NCI-H2196 treated with DMSO at 0.1 percent for 48 hours (cell line): ENCODE data around the gene TBP.

Experiments
- DNase-seq: peaks from one replicate; lab custom pipeline; 2025; ENCODE audit not compliant: unreplicated experiment; lab: John Stamatoyannopoulos, UW

The TBP gene

DNA sequence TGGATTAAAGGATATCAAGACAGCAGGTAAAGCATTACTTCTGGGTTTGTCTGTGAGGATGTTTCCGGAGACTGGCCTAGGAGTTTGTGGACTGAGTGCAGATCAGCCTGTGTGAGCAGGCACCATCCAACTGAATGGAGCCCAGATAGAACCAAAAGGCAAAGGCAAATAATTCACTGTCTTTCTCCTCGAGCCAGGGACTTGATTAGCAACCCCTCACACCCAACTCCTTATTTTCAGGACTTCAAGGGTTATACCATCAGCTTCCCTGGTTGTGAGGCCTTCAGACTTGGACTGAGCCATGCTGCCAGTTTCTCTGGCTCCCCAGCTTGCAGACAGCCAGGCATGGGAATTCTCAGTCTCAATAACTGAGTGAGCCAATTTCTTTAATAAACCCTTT is 20.4 kb upstream of the TBP start:
- no peak for DNase-seq

DNA sequence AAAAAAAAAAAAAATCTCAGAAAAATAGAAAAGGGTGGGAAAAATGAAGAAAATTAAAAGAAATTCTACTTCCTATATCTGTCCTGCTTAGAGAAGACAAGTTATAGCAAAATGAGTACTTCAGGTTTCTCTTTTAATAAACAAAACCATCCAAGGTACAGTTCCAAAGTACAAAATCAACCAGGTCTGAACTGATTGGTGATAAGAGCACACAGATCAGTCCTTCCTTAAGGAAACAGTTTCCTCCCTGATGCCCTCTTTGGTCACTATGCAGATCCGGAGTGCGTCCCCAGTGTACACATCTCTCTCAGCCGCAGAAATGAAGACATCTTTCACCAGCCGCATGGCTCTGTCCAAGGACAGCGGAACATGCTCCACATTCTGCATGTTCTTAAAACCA is 19.2 kb upstream of the TBP start:
- no peak for DNase-seq

DNA sequence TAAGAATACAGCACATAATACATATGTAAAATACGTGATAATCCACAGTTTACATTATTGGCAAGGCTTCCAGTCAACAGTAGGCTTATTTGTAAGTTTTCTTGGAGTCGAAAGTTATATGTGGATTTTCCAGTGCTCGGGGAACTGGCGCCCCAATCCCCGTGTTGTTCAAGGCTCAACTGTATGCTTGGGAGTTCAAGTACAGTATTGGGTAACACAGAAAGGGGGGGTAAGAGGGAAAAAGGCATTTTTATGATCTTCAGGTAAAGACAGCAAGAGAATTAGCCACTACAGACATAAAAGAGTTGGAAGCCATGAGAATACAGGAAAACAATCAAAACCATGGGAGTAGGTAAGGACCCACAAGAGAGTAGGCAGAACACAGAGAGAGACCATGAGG is 17.5 kb upstream of the TBP start:
- no peak for DNase-seq

DNA sequence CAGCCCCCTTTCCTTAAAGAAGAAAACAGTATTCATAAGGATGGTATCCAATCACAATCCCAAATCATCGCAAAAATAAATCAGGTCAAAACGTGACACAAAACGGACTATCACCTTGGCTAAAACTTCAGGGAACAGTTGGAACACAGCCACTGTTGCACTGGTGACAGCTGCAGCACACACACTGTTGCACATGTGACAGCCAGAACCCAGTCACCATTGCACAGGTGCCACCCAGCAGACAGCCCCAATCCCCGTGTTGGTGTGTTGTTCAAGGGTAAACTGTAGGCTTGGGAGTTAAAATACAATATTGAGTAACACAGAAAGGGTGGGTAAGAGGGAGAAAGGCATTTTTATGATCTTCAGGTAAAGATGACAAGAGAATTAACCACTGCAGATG is 16.8 kb upstream of the TBP start:
- DNase-seq, result no peak

DNA sequence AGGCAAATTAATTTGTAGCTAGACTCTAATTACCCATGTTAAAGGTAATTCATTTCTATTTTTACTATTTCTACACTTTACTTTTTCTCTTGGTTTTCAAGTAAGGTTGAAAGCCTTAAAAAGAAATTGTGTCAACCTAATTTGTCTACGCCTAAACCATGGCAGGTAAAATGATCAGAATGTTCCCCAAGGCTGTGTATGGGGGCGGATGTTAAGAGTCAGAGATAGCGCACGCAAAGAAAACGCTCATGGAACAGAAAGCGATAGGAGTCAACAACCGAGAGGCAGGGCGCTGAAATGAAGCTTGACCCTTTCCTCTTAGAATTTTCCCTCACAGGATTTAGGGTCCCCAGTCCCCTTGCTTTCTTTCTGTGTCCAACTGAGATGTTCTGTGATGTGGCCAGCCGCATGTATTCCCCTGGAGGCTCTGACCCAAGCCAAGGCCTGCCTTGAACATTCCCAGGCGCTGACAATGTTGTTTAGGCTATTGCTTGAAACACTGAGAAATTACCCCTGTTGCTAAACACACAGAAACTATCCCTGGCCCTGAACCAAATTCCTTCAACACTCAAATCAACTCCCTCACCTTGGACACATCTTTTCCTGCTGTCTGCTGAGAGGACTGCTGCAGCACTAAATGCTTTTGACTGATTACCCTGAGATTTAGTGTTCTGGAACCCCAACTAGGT is 12.0 kb upstream of the TBP start:
- no peak for DNase-seq

DNA sequence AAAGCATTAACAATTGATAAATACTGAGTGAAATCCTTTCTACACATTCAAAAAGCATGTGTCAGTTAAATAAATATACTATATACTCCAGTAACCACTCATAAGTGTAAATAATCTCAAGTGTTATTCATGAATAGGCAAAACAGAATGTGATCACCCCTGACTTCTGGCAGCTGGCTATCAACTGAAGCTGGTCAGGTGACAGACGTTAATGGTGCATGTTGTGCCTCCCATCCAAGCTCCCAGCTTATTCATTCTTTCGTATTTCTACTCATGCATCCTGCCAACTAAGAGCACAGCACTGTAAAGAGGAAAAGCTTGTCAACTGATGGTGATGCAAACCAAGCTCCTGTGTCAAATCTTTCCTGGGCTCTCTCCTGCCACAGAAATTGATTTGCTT is 8.8 kb upstream of the TBP start:
- DNase-seq, result peak; percentile 71

DNA sequence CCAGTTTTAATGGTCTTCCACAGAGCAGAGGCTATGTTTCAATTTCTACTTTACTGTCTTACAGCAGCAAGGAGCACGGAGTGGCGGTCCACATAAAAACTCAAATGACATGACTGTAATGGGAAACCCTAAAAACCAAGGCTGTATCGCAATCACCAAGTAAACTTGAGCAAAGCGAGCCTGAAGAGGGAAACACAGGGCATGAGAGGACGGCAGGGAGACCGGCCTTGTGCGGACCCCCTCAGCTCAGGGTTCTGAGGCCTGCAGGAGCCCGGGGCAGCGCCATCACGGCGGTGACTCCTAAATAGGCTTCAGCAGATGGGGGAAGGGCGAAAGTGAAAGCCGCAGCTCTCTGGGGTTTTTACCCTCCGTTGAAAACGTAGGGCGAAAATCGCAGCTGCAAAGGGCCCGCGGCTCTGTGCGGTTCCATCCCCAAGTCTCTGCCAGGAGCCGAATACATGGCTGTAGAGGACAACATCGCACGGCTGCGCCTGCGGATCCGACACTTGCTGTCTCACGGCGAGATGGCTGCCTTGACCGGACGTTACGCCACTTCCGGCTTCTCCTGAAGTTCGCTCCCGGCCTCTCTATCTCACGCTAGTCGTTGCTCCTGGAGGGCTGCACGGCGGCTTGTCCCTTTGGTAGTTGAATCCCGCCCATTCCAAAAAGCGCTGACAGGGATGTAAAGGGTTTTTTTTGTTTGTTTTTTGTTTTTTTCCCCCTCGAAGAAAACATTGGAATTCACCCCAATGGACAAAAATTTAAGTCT is 1.2 kb upstream of the TBP start, which contains the start of gene PSMB1:
TSS of gene PSMB1 (minus strand) at position 543 of the 769 bp plus-strand sequence. CDS start at position 478, 65 bp downstream.
- peak; percentile 74 for DNase-seq

DNA sequence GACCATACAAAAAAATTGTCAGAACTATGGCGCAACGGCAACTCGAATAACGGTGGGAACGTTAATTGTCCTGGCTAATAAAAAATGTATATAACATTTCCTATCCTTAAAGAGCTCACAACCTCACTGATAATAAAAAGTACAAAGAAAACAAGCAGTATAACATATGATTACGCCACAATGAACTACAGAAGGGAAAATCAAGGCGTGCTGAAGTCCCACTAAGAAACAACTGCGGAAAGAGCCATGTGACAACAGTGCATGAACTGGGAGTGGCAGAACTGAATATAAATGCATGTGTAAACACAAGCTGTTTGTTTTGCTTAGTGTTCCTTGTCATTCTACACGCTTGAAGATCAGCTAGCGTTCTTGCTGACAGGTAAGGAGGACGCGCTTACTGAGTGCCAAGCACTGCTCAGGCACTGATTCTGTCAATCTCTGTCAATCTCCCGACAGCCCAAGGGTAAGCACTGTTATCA is 596 bp upstream of the TBP start:
- no peak for DNase-seq

DNA sequence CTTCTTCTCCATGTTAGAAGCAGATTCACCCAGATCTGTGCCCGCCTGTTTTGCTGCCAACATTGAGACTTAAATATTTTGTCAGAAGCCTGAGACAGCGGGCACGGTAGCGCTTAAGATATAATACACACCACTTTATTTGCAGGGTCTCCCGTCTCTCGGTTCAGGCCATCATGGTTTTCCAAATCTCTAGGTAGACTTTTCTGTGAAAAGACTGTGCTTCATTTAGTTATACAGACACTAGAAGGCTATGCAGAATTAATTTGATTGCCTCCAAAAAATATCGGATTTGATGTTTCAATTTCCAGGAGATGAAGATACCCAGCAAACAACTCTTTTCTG is 598 bp downstream of the TBP start:
- no peak for DNase-seq

DNA sequence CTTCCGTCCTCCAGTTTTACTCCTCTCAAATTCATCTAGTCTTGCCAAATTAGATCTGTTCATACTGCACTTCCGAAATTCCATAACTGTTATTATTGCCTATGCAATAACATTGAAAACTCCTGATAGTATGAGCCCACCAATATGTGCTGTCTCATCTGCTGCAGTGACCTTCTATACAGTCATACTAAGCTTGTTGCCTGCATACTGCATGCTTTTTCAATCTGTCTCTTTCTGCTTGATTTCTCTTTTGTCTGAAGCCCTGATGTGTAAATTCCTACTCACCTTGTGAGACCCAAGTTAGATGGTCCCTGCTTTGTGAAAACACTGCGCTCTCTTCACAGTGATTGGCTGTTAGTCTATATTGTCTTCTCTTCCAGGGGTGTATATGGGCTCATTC is 1.1 kb downstream of the TBP start:
- DNase-seq, result no peak

DNA sequence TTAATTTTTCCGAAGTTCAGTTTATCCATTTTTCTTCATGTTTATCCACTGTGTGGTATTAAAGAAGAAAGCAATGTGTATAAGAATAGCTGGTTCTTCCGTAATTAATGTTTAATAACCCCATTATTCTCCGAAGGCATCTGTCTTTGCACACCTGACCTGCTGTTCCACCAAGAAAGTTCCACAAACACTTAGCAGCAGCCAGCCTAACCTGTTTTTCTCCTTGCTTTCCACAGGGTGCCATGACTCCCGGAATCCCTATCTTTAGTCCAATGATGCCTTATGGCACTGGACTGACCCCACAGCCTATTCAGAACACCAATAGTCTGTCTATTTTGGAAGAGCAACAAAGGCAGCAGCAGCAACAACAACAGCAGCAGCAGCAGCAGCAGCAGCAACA is 7.4 kb downstream of the TBP start:
- DNase-seq, result no peak

DNA sequence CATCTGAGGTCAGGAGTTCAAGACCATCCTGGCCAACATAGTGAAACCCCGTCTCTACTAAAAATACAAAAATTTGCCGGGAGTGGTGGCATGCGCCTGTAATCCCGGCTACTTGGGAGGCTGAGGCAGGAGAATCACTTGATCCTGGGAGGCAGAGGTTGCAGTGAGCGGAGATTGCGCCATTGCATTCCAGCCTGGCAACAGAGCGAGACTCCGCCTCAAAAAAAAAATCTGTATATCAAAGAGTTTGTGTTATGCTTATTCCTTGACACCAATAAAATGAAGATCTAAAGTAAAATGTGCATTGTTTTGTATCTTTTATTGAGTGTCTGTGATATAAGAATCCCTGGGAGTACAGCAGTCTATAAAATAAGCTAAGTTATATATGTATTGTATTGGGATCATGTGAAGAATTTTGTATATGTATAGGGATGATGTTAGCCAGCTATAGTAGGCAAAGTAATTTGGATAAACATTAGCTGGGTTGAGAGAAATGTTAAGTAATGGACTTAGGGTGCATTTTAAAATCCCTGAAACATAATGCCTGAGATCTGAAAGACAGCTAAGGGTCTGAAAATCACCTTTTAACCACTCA is 10.9 kb downstream of the TBP start:
- DNase-seq, result no peak

DNA sequence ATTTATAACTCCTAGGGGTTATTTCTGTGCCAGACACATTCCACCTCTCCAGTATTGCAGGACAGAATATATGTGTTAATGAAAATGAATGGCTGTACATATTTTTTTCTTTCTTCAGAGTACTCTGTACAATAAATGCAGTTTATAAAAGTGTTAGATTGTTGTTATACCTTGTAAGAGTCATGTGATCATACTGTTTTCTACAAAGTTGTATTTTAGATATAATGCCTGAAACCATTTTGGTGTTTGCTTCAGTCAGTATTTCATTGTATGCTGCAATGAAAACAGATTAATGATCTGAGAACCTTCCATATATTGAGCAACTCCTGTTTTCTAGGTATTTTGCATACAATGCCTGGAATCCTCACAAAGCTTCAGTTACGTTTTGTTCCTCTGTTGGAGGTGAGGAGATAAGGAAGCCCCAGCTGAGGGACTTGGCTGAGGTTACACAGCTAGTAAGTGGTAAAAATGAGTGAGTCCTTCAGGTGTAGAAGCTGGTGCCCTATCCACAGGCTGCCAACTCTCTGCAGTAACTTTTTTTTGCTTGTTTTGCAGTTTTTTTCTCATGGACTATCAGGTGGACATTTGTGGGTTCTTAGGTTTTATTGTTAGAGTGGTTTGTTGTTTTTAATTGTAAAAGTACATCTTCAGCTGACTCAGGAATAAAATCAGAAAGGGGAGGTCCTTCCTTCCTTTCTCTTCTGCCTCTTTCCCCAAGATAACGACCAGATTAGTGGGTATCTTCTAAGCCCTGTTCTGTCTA is 18.7 kb downstream of the TBP start:
- no peak for DNase-seq

DNA sequence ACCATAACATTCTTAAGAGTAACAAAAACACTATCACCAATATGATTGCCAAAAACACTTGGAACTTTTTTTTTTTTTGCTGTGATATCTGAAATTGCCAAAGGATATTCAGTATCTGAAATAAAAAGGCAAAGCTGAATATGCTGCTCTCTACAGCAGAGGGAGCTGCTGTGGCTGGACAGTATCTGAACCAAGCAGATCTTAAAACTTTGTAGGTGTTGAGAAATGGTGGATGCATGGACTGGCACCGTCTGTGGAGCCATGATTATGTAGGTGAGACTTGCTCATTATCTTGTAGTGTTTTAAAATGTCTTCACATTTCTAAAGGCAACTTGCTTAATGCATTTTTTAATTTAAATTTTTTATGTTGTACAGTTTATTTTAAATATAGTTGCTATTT is 21.1 kb downstream of the TBP start:
- no peak for DNase-seq

DNA sequence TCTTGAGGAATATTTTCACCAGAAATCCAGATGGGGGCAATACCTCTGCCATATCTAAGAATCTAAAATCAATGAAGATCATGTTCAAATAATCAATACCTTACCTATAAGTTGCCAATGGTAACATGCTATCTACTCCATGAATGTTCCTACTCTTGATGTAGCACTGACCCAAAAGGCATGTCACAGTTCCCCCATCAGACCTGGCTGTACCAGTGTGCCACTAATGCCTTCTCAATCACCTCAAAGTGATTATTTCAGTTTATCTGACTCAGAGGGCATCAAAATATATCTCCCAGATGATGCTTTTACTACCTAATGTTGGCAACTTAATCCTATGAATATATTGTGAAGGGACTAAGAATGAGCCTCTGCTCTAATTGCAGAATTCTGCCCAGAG is 24.7 kb downstream of the TBP start:
- no peak for DNase-seq

DNA sequence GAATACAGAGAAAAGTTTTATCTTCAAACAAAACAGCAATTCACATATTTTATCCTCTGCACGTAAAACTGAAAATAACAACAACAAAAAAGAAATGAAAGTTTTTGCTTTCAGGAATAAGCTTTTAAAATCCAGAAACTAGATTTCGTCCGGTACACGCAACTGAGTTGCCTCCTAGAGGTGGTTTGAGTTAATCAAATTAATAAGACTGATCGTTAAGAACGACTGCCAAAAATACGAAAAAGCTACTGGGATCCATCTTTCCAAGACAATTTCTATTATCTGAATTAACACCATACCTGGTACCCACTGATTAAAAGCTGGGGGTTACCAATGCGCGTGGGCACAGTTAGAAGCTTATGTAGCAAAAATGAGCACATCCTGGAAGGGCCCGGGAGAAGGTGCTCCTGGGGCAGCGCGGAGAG is 29.6 kb downstream of the TBP start:
- DNase-seq, result no peak

DNA sequence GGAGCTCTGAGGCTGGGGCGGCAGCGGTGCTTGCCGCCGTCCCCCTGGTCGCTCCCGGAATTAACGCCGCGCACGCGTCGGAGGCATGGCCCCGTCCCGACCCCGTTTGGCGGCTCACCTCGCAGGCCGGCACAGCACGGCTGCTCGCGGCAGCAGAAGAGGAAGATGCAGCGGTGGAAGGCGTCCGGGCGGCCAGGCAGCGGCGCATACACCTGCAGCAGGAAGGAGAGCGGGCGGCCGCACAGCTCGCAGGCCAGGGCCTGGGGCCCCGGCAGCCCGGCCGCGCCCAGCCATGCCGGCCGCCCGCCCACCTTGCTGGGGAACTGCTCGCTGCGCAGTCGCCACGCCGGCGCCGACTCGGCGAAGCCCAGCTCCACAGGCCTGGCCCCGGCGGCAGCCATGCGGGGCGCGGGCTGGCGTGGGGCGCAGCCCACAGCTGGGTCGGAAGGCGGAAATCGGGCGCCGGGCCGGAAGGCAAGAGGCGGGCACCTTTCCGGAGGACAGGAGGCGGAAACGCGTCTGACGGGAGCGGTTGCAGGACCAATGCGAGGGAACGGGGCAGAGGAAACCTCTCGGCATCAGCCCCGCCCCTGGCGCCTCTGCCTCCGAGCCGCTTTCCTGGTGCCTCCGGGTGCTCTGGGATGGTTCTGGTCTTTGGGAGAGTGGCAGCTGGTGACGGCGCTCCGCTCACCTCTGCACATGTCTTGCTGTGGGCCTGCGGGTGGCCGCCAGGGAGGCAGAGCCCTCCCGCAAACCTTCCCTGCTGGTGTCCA is 30.2 kb downstream of the TBP start, which contains the start of gene PDCD2:
TSS of gene PDCD2 (minus strand) at position 457 of the 773 bp plus-strand sequence. CDS start at position 401, 56 bp downstream.
- DNase-seq, result peak; percentile 69

DNA sequence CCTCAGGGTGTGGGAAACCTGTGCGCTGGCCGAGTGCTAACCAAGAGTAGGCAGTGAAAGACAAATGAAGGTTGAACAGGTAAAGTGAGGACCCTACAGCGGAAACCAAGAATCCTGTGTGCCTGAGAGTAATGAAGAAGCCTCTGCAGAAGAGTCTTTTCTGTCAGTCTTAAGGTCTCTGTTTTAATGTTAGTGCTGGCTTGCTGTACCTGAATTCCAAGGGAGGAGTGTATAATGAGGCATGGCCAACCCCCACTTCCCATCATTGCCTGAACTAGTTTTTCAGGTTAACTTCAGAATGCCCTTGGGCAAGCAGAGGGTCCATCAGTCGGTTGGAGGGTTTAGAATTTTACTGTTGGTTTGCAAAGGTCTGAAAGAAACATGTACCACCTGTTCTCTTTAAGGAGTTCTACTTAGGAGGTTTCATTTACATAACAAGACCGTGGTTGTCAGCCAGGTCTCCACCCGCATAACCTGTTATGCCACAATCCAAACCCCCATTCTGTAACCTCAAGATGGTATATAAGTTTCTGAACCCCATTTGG is 30.9 kb downstream of the TBP start:
- DNase-seq, result no peak

DNA sequence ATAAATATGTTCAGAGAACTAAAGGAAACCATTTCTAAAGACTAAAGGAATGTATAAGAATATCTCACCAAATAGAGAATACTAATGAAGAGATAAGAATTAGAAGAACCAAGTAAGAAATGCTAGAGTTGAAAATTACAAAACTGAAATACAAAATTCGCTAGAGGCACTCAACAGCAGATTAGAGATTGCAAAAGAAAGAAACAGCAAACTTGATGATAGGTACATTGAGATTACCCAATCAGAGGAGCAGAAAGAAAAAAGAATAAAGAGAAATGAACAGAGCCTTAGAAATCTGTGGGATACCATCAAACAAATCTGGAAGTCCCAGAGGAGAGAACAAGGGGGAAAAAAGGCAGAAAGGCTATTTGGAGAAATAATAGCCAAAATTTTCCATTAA is 36.6 kb downstream of the TBP start:
- no peak for DNase-seq

DNA sequence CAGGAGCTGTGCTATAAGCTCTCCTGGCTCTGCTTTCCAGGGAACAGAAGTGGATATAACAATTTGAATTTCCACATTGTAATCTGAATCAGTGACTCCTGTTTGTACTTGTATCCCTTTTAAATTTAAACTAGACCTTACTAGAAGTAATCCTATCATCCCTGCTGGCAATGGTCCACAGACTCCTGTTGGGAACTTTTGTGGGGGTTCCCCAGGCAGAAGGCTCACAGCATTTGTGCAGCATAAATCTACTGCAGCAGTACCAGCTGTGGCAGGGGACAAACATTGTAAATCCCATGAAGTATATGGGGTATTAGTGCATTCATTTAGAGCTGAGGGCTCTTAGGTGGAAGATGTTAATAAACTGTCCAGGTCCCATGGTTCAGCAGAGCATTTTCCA is 42.3 kb downstream of the TBP start:
- no peak for DNase-seq
